Body of pancreas (tissue), 4 donors: Measurements from ENCODE around the gene CYP4F3. TPM values are rescaled to one million over a fixed set of nuclear protein-coding genes. Genes with fewer than 3 reads are reported as not detected.

Source experiments
- ATAC-seq: fragments of 150-250 bp; one replicate; pipeline ENCODE4 v1.9.1; 2016
- DNase-seq, 4 donors: peaks; one replicate each; pipeline ENCODE4 v3.0.0-alpha.2; 2019
- H3K27ac ChIP-seq, 4 donors: fragments of 200-600 bp; sonication (generic); 1 replicate in 3 of 4; 2 replicates in 1 of 4; pipeline versions ENCODE4 v1.5.1 to v1.6.1; 2016 to 2019; ENCODE audit warnings: mild to moderate bottlenecking in 1 of 4, mixed read lengths in 1 of 4, moderate library complexity in 1 of 4
- H3K27me3 ChIP-seq, 2 donors: fragments of 200-600 bp; sonication (generic); one replicate each; pipeline ENCODE4 v1.6.0; 2016; ENCODE audit warnings: mild to moderate bottlenecking in 1 of 2
- H3K36me3 ChIP-seq, 2 donors: fragments of 200-600 bp; sonication (generic); replicated peaks in 1 of 2; 2 replicates each; pipeline ENCODE4 v1.5.1; 2016; ENCODE audit warnings: low read depth in 2 of 2; ENCODE audit not compliant: insufficient read depth in 1 of 2
- H3K4me1 ChIP-seq: fragments of 200-600 bp; sonication (generic); one replicate; pipeline ENCODE4 v1.6.0; 2016
- H3K4me3 ChIP-seq, 2 donors: fragments of 200-600 bp; sonication (generic); 1 replicate in 1 of 2; 2 replicates in 1 of 2; pipeline ENCODE4 v1.5.1; 2016 to 2019
- H3K9me3 ChIP-seq, 3 donors: fragments of 200-600 bp; sonication (generic); 1 replicate in 2 of 3; 2 replicates in 1 of 3; pipeline ENCODE4 v1.5.1; 2016
- POLR2A ChIP-seq, 3 donors: fragments of 450-650 bp; IDR thresholded peaks; one replicate each; pipeline ENCODE4 v1.6.1; 2016; ENCODE audit warnings: antibody characterized with exemption in 3 of 3, mild to moderate bottlenecking in 2 of 3
- WGBS, 2 donors: methylation state at CpG; one replicate each; pipeline ENCODE4 v1.1.5; 2017; 5-methylcytosine and 5-hydroxymethylcytosine counted together
- intact Hi-C: fragments of 100-400 bp; cut with DNase I; formaldehyde crosslinking; loops from one replicate; pipeline ENCODE4 v1.15.1; 2023
- total RNA-seq, 2 donors: library from RNA; depleted of rRNA; stranded (reverse); fragments of >200 nt; gene quantifications; one replicate each; pipeline ENCODE4 v1.1.0, GENCODE V29; 2016
- TF ChIP-seq, protein P1 (sequence below), 7 experiments: fragments of 450-650 bp in 4 of 7; fragments of 200-600 bp in 3 of 7; sonication (generic) in 3 of 7; IDR thresholded peaks; one replicate each; pipeline ENCODE4 v1.5.1; 2016 to 2019; ENCODE audit warnings: antibody characterized with exemption in 7 of 7

CYP4F3 gene
- total RNA-seq, 2 donors from 2014 or later = 0.33 to 2.6 TPM

- Histone ChIP-seq H3K4me1 (no peaks in the 10 kb centered on the region), H3K4me3 (no peak overlapping the region), H3K27ac (no peak overlapping the region), H3K27me3 (no peaks in the 10 kb centered on the region), H3K36me3 (no peaks in the 10 kb centered on the region), H3K9me3 (no peaks in the 10 kb centered on the region)
- 49 to 59% methylated on average over 3 to 8 of the region's 8 CpGs for WGBS, 2 donors
- no peak for ATAC-seq
- no peak for DNase-seq
- intact Hi-C loops = no loop called here
- TF ChIP-seq POLR2A (IDR thresholded peaks at IDR 0.05) = no peak
These were observed 12.0 kb downstream of the CYP4F3 start for GRCh38 chr19:15652559-15653278.

- H3K36me3 ChIP-seq = no peaks in the 10 kb centered on the region
- H3K9me3 ChIP-seq = no peaks in the 10 kb centered on the region
- no peaks in the 10 kb centered on the region for H3K4me1 ChIP-seq
- no peak overlapping the region for H3K4me3 ChIP-seq
- H3K27ac ChIP-seq = no peak overlapping the region
- no peak for ATAC-seq
- no peak for DNase-seq
- intact Hi-C loops = no loop called here
- H3K27me3 ChIP-seq = no peaks in the 10 kb centered on the region
- TF ChIP-seq POLR2A (IDR thresholded peaks at IDR 0.05) = no peak
- TF ChIP-seq, protein P1, sequence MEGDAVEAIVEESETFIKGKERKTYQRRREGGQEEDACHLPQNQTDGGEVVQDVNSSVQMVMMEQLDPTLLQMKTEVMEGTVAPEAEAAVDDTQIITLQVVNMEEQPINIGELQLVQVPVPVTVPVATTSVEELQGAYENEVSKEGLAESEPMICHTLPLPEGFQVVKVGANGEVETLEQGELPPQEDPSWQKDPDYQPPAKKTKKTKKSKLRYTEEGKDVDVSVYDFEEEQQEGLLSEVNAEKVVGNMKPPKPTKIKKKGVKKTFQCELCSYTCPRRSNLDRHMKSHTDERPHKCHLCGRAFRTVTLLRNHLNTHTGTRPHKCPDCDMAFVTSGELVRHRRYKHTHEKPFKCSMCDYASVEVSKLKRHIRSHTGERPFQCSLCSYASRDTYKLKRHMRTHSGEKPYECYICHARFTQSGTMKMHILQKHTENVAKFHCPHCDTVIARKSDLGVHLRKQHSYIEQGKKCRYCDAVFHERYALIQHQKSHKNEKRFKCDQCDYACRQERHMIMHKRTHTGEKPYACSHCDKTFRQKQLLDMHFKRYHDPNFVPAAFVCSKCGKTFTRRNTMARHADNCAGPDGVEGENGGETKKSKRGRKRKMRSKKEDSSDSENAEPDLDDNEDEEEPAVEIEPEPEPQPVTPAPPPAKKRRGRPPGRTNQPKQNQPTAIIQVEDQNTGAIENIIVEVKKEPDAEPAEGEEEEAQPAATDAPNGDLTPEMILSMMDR (IDR thresholded peaks at IDR 0.05) = no peak
These were observed 15.8 kb downstream of the CYP4F3 start for GRCh38 chr19:15656467-15656866.

- no peaks in the 10 kb centered on the region for H3K27me3 ChIP-seq
- WGBS, 2 donors = 68 to 74% methylated on average over 4 of the region's 4 CpGs
- intact Hi-C loops = no loop called here
- H3K36me3 ChIP-seq = no peaks in the 10 kb centered on the region
- DNase-seq (no peak), ATAC-seq (no peak)
- H3K27ac ChIP-seq = no peak overlapping the region
- no peaks in the 10 kb centered on the region for H3K4me1 ChIP-seq
- no peaks in the 10 kb centered on the region for H3K9me3 ChIP-seq
- TF ChIP-seq POLR2A (IDR thresholded peaks at IDR 0.05) = no peak
- TF ChIP-seq, protein P1 (IDR thresholded peaks at IDR 0.05) = no peak
- no peak overlapping the region for H3K4me3 ChIP-seq
These were observed 22.6 kb downstream of the CYP4F3 start for GRCh38 chr19:15663247-15663646.

DNA sequence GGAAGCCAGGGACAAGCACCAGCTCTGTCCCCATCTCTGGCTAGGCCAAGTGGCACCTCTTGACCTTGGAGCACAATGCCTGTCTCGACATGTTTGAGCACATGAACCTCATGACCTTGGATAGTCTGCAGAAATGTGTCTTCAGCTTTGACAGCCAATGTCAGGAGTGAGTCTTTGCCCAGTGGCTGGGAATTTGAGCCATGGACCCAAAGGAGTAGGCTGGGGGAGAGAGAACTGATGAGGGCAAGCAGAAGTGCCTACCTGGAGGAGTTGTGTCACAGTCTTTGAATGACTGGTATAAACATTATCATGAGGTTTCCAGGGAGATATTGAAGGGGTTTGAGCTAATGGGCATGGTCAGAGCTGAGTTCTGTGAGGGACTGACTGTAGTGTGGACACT lies 25.5 kb downstream of the CYP4F3 start:
- no peak for ATAC-seq
- no peaks in the 10 kb centered on the region for H3K36me3 ChIP-seq
- H3K27ac ChIP-seq = no peak overlapping the region
- no peak overlapping the region for H3K4me3 ChIP-seq
- H3K9me3 ChIP-seq = no peaks in the 10 kb centered on the region
- no peak for DNase-seq
- no peaks in the 10 kb centered on the region for H3K4me1 ChIP-seq
- intact Hi-C loops = no loop called here
- H3K27me3 ChIP-seq = no peaks in the 10 kb centered on the region
- no peak for TF ChIP-seq POLR2A (IDR thresholded peaks at IDR 0.05)
- TF ChIP-seq, protein P1 (IDR thresholded peaks at IDR 0.05) = no peak
- WGBS, 2 donors = 0 to 5% methylated on average over 1 of the region's 1 CpG

- H3K27ac ChIP-seq = no peak overlapping the region
- no peak for ATAC-seq
- DNase-seq = no peak
- TF ChIP-seq, protein P1 (IDR thresholded peaks at IDR 0.05) = no peak
- TF ChIP-seq POLR2A (IDR thresholded peaks at IDR 0.05) = no peak
- no peaks in the 10 kb centered on the region for H3K36me3 ChIP-seq
- whole genome bisulfite sequencing, 2 donors = 23 to 36% methylated on average over 3 to 4 of the region's 4 CpGs
- H3K9me3 ChIP-seq = no peaks in the 10 kb centered on the region
- no peak overlapping the region for H3K4me3 ChIP-seq
- no peaks in the 10 kb centered on the region for H3K4me1 ChIP-seq
- no peaks in the 10 kb centered on the region for H3K27me3 ChIP-seq
- intact Hi-C loops = no loop called here
These were observed 26.2 kb downstream of the CYP4F3 start for GRCh38 chr19:15666883-15667282.
